Measurements from ENCODE around the gene GLTPD2. TPM values are rescaled to one million over a fixed set of nuclear protein-coding genes. Genes with fewer than 3 reads are reported as not detected.
A peak's percentile ranks its signal among the peaks of the same experiment; 100 is the strongest.
"Not testable (repeated sequence)": the region's sequence is repeated elsewhere in the genome, so short reads cannot be mapped to it uniquely, and the experiment has no call there.

GLTPD2 gene
- total RNA-seq, 1 donor from 2014 or later = not detected

DNA sequence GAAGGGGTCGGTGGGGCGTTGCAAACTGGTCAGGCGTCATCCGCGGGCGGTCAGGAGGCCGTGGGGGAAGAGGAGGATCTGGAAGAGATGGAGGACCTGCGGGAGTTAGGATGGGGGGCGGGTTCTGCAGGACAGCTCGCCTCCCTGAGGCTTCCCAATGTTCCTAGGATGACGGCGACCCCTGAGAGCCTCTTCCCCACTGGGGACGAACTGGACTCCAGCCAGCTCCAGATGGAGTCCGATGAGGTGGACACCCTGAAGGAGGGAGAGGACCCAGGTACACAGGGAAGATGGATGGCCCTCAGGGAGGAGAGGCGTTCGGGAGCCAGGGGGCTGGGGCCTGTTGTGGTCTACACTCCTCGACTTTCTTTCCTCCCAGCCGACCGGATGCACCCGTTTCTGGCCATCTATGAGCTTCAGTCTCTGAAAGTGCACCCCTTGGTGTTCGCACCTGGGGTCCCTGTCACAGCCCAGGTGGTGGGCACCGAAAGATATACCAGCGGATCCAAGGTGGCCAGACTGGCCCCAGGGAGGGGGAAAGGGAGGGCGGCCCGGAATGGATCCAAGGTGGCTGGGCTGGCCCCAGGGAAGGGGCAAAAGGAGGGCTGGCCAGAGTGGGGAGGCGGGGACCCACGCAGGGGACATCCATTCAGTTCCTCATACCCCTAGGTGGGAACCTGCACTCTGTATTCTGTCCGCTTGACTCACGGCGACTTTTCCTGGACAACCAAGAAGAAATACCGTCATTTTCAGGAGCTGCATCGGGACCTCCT lies 19.0 kb downstream of the GLTPD2 start:
- DNase-seq (ENCODE audit: low read depth, low spot score) = no peak

DNA sequence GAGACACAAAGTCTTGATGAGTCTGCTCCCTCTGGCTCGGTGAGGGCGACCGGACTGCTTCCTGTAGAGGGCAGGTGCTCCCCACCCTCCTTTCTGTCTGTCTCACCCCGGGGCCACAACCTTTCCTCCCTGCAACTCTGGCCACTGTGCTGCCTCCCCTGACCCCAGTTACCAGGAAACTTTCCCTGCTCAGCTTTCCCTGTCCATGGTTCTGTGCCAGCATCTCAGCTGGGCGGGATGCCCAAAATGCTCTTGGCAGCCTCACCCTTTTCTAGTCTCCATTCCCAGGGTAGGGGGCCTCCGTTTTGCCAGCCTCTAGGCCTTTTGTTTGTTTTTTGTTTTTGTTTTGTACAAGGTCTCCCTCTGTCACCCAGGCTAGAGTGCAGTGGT lies 19.6 kb downstream of the GLTPD2 start:
- no peak for DNase-seq (ENCODE audit: low read depth, low spot score)

DNA sequence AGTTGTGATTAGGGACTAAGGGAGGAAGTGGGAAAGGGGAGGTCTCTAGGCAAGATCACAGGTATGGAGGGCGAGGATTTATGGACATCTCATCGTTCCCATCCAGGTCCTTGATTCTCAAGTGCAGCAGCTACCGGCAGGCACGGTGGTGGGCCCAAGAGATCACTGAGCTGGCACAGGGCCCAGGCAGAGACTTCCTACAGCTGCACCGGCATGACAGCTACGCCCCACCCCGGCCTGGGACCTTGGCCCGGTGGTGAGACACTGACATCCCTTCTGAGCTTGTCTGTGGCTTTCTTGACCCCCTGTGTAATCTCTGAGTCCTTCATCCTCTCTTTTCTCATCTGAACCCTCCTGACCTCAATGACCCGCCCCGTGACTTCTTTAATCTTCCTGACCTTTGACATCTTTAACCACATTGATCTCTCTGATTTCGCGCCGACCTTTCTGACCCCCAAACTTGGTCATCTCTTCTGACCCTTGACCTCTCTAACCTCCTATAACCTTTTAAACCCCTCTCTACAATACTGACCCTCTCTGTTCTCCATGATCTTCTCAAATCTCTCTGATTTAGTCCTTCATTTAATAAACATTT lies 22.0 kb downstream of the GLTPD2 start:
- DNase-seq (ENCODE audit: low read depth, low spot score) = no peak

DNA sequence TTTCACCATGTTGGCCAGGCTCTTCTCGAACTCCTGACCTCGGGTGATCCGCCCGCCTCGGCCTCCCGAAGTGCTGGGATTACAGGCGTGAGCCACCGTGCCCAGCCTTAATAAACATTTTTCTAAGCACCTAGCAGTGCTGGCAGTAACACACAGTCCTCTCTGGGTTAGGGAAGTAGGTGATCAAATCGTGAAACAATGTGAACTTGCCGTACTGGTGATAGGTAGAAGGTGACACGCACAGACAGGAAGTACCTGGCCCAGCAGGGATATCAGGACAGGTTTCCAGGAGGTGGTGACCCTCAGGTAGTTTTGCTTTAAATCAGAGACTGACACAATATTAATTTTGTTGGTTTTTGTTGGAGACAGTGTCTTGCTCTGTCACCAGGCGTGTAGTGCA lies 22.7 kb downstream of the GLTPD2 start:
- no peak for DNase-seq (ENCODE audit: low read depth, low spot score)

DNA sequence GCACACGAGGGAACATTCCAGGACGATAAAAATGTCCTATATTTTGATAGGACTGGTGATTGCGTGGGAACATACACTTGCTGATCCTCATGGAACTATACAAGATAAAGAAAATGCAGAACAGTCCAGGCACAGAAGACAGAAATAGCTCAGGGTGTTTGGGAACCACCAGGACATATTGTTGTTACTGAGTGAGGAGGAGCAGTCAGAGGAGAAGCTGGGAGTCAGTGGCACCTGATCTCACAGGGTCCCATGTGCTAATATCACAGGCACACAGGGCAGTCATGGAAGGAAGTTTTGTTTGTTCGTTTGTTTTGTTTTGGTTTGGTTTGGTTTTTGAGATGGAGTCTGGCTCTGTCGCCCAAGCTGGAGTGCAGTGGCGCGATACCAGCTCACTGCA lies 23.9 kb downstream of the GLTPD2 start:
- no peak for DNase-seq (ENCODE audit: low read depth, low spot score)

DNA sequence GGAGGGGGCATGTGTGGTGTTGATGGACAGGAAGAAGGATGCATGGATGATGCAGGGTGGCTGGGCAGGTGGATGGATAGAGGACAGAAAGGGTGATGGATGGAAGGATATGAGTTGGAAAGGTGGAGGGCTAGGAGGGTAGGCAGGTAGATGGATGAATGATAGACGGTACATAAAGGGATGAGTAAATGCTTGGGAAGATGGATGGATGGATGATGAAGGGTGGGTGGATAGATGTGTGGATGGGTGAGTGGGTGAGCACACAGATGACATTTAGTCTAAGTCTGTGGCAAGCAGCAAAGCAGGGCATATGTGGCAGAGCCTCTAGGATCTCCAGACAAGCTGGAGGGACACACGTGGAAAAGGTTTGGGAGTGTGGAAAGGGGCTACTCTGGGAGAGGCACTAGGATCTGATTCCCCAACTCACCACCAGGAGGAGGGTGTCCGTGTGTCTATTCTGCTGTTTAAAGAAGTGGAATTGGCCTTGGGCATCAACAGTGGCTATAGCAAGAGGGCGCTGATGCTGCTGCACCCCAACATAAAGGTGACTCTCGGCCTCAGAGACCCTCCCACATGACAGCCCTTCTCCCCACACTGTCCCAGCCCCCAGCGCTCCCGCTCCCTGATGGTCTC lies 26.4 kb downstream of the GLTPD2 start:
- no peak for DNase-seq (ENCODE audit: low read depth, low spot score)

DNA sequence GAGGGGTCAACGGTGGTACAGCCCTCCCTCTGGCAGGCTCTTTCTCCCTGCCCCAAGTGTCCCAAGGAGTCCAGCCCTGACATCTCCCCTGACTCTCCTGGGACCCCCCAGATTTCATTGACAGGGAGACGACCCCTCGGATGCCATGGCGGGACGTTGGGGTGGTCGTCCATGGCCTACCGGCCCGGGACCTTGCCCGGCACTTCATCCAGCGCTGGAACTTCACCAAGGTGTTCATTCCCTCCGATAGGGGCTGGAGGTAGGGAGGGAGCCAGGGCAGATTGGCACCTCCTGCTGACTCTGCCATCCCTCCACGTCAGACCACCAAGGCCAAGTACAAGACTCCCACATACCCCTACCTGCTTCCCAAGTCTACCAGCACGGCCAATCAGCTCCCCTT lies 28.1 kb downstream of the GLTPD2 start:
- DNase-seq (ENCODE audit: low read depth, low spot score) = no peak

- no peak for DNase-seq (ENCODE audit: low read depth, low spot score)
These were observed 29.5 kb downstream of the GLTPD2 start for GRCh38 chr17:4818276-4818675.

- no peak for DNase-seq (ENCODE audit: low read depth, low spot score)
These were observed 34.1 kb downstream of the GLTPD2 start for GRCh38 chr17:4822835-4823234.

GRCh38 chr17:4823373-4824089 lies 34.8 kb downstream of the GLTPD2 start:
- DNase-seq (ENCODE audit: low read depth, low spot score) = no peak

- DNase-seq (ENCODE audit: low read depth, low spot score) = no peak
These were observed 38.6 kb downstream of the GLTPD2 start for GRCh38 chr17:4827399-4827798.

- DNase-seq (ENCODE audit: low read depth, low spot score) = not testable (repeated sequence)
These were observed 44.0 kb downstream of the GLTPD2 start for GRCh38 chr17:4832829-4833177.

- peak; percentile 66 for DNase-seq (ENCODE audit: low read depth, low spot score)
These were observed 44.6 kb downstream of the GLTPD2 start, which contains the start of gene MINK1 for GRCh38 chr17:4833178-4833940. MINK1 (plus strand) TSS chr17:4833340; CDS start chr17:4833584, 244 bp downstream.

DNA sequence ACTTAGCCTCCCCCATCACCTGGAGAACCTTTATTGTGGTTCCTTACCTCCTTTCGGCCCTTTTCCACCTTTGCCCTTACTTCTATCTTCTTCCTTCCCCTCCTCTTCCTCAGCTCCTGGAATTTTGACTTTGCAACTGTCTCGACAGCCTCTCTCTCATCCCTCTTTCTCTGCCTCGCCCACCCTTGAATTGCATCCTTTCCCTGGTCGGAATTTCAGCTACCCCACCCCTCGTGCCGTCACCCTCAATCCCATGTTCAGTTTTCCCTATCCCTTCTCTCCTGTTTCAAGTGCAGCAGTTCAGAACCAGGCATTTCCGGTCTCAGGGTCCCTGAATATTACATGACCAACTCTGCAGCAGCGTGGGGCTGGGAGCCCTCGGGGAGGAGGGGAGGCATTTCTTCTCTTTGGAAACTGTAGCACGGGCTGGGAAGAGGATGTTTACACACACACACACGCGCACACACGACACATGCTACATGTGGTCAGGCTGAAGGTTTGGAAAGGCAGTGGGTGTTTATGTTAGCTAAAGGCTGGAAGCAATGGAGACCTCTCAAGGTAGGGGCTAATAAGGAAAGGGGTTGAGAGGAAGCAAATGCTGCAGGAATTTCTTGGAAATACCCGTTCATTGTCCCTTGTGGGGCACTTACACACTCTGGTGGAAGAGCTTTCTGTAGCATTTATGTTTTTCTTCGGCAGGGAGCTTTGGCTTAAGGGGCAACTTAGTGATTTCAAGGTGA lies 45.3 kb downstream of the GLTPD2 start:
- DNase-seq (ENCODE audit: low read depth, low spot score) = no peak

DNA sequence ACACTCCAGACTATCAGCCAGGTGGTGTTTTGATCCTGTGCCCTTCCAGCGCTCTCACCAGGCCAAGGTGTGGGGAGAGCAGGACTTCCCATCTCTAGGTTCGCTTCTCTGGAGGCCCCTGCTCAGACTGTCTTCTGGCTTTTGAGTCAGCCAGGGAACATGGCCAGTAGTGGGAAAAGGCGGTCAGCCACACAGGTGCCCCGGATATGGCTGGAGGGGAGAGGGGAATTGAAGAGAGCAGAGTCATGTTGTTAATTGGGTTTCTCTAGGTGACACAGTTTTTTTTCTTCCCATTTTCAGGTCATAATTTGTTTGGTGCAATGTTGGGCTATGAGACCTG lies 45.9 kb downstream of the GLTPD2 start:
- DNase-seq (ENCODE audit: low read depth, low spot score) = no peak

GRCh38 chr17:4836221-4836620 lies 47.5 kb downstream of the GLTPD2 start:
- DNase-seq (ENCODE audit: low read depth, low spot score) = no peak

DNA sequence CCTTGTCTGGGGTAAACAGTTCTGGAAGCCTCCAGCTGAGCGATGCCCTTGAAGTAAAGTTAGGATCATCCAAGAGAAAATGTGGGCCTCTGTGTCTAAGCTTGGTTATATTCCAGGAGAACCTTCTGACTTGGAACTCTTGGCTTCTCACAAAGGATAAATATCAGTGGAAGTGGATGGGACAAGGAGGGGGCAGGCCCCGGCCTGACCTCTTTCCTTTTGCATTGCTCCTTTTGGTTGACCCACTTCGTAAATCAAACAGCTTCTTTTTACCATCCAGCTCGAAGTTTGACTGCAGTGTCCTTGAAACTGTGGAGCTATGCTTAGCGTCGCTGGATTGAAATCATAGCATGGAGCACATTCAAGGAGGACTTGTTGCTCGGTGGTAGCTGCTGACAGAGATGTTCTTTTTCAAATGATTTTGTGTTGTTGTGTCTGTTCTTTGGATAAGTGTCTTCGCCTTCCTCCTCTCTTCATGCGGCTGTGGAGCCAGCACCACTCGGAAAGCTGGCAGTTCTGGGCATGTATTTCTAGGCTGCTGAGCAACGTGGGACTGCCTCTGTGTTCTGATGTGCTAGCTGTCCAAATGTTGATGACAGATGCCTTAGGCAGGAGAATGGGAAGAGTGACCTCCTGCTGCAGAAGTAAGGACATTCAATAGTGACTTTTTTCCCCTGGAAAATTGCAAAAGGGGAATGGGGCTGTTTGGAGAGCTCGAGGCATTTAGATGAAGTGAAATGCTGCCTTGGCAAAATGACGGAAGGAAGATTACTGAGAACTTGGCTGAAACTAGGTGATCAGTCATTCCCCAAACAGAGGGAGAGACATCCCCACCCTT lies 48.9 kb downstream of the GLTPD2 start:
- no peak for DNase-seq (ENCODE audit: low read depth, low spot score)

DNA sequence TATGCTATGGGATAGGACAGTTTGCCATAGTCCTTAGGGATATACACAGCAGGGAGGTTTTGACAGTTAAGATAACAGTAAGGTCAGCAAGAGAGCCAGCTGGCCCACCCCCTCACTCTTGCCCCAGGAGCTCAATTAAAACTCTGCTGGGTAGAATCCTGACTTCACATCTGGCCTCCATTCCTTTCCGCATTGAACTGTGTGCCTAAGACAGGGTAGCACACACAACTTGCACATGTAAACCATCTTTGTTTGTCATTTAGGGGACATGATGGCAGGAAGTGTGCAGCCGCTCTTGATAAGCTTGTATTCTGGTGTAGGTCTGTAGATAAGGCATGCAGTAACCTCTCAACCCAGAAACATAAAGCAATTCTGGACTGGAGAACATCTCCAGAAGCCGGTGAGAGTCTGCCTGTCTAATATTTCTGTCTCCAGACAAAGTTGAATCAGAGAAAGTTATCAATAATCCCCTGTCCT lies 49.6 kb downstream of the GLTPD2 start:
- DNase-seq (ENCODE audit: low read depth, low spot score) = no peak

DNA sequence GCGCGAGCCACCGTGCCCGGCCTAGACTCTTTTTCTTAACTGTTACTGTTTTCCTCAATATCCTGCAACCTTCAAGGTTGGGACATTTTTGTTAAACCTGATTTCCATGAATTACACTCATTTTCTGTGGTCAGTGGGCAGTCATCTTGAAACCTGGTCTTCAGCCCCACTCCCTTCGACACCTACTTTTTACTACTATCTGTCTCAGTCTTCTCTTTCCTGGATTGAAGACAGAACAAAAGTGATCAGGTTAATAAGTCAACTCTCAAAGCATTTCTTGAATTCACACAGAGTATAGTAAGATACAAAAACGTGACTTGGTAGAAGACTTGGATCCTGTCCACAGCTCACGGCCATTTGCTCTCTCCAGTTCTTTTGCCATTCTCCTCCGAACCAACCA lies 50.5 kb downstream of the GLTPD2 start:
- no peak for DNase-seq (ENCODE audit: low read depth, low spot score)

All from pulmonary artery endothelial cell (primary cell).